Endothelial cell of umbilical vein (primary cell): Measurements from ENCODE around the gene SETD2. TPM values are rescaled to one million over a fixed set of nuclear protein-coding genes. Genes with fewer than 3 reads are reported as not detected.

ENCODE experiments used
- BruUV-seq: library from RNA; stranded (reverse); fragments of 400-500 nt; replicated peaks from 2 replicates; lab custom pipeline; 2021; lab: Mats Ljungman, UMichigan
- CTCF ChIA-PET: fragments of 300-600, 350-600 bp; sonication (Branson Sonifier 250); formaldehyde crosslinking; loops from one replicate; lab custom pipeline; 2021; ENCODE audit warnings: antibody characterized with exemption, inconsistent platforms; lab: Charles Lee
- POLR2A ChIA-PET: fragments of 300-600, 350-600 bp; sonication (Branson Sonifier 250); formaldehyde crosslinking; loops from one replicate; lab custom pipeline; 2021; ENCODE audit warnings: antibody characterized with exemption, inconsistent platforms; lab: Charles Lee
- DNase-seq: peaks from one replicate; pipeline ENCODE4 v3.0.0-alpha.2; 2011; ENCODE audit warnings: low read depth, low spot score
- FAIRE-seq: peaks from 2 replicates; lab custom pipeline; 2011; peaks lifted over from hg19 to GRCh38; lab: Jason Lieb, UNC
- H2AFZ ChIP-seq: 2 replicates; pipeline ENCODE4 v1.6.0; 2012; ENCODE audit warnings: low read depth, low read length, control low read depth, inconsistent platforms
- H3K27ac ChIP-seq: 2 replicates; pipeline ENCODE4 v1.5.1; 2011; ENCODE audit warnings: low read depth, mild to moderate bottlenecking, control low read depth, low read length, moderate library complexity; ENCODE audit not compliant: insufficient read depth
- H3K27me3 ChIP-seq, 2 experiments: 2 replicates each; pipeline versions ENCODE4 v1.6.0 to v1.6.1; 2011; ENCODE audit warnings: low read length in 2 of 2, mixed read lengths in 1 of 2; ENCODE audit not compliant: control insufficient read depth in 2 of 2, insufficient read depth in 2 of 2
- H3K36me3 ChIP-seq, 2 experiments: 2 replicates in 1 of 2; 3 replicates in 1 of 2; pipeline ENCODE4 v1.5.1; 2011; ENCODE audit warnings: low read length in 2 of 2, mild to moderate bottlenecking in 1 of 2, moderate library complexity in 1 of 2; ENCODE audit not compliant: control insufficient read depth in 2 of 2, insufficient read depth in 2 of 2; ENCODE audit errors: extremely low read depth in 1 of 2
- H3K4me1 ChIP-seq: 3 replicates; pipeline ENCODE4 v1.5.1; 2011; ENCODE audit warnings: mild to moderate bottlenecking, low read length; ENCODE audit not compliant: control insufficient read depth, insufficient read depth; ENCODE audit errors: extremely low read depth
- H3K4me2 ChIP-seq: 2 replicates; pipeline ENCODE4 v1.6.1; 2011; ENCODE audit warnings: low read length, control low read depth, mixed read lengths; ENCODE audit not compliant: insufficient read depth
- H3K4me3 ChIP-seq, 3 experiments: fragments of 200-600 bp in 1 of 3; sonication (generic), shearing (Covaris generic) in 1 of 3; replicated peaks in 1 of 3; 2 replicates each; pipeline ENCODE4 v1.5.1; 2011 to 2016; ENCODE audit warnings: control low read depth in 3 of 3, low read length in 3 of 3, mild to moderate bottlenecking in 2 of 3, inconsistent platforms in 1 of 3, low read depth in 1 of 3, moderate library complexity in 1 of 3; ENCODE audit not compliant: insufficient read depth in 1 of 3
- H3K79me2 ChIP-seq: 2 replicates; pipeline ENCODE4 v1.6.0; 2012; ENCODE audit warnings: low read length, inconsistent platforms; ENCODE audit not compliant: control insufficient read depth, insufficient read depth
- H3K9ac ChIP-seq: replicated peaks from 2 replicates; pipeline ENCODE3; 2011; ENCODE audit warnings: low read length, control low read depth; ENCODE audit not compliant: insufficient read depth; ENCODE audit errors: extremely low read depth
- H3K9me1 ChIP-seq: replicated peaks from 3 replicates; pipeline ENCODE4 v1.6.0; 2011; ENCODE audit warnings: mild to moderate bottlenecking, low read length; ENCODE audit not compliant: control insufficient read depth, insufficient read depth; ENCODE audit errors: extremely low read depth
- H3K9me3 ChIP-seq: replicated peaks from 2 replicates; pipeline ENCODE4 v1.5.1; 2012; ENCODE audit warnings: low read length, inconsistent platforms; ENCODE audit not compliant: control insufficient read depth, insufficient read depth
- H4K20me1 ChIP-seq: replicated peaks from 2 replicates; pipeline ENCODE3; 2011; ENCODE audit warnings: mild to moderate bottlenecking, low read length; ENCODE audit not compliant: control insufficient read depth, insufficient read depth; ENCODE audit errors: extremely low read depth
- EZH2 ChIP-seq: IDR thresholded peaks from 2 replicates; pipeline ENCODE4 v1.6.1; 2012; ENCODE audit warnings: borderline replicate concordance, low read depth, mild to moderate bottlenecking, moderate library complexity, low read length, inconsistent platforms; ENCODE audit not compliant: severe bottlenecking
- FOS ChIP-seq: IDR thresholded peaks from 2 replicates; pipeline ENCODE4 v1.6.1; 2011; ENCODE audit warnings: mild to moderate bottlenecking, low read length, moderate library complexity, borderline replicate concordance; ENCODE audit not compliant: insufficient read depth
- GATA2 ChIP-seq: IDR thresholded peaks from 2 replicates; pipeline ENCODE4 v1.7.0; 2011; ENCODE audit warnings: low read depth, mild to moderate bottlenecking, moderate library complexity, mixed read lengths, low read length; ENCODE audit not compliant: insufficient read length, insufficient read depth
- JUN ChIP-seq: IDR thresholded peaks from 2 replicates; pipeline ENCODE4 v1.6.1; 2011; ENCODE audit warnings: borderline replicate concordance, low read depth; ENCODE audit not compliant: insufficient read length, insufficient read depth
- MYC ChIP-seq: IDR thresholded peaks from one replicate; pipeline ENCODE4 v1.6.1; 2011; ENCODE audit warnings: mild to moderate bottlenecking, low read depth, low read length
- POLR2A ChIP-seq: IDR thresholded peaks from 2 replicates; pipeline ENCODE4 v1.6.1; 2012; ENCODE audit warnings: low read depth, mild to moderate bottlenecking, control low read depth, low read length
- POLR2AphosphoS5 ChIP-seq: IDR thresholded peaks from 2 replicates; pipeline ENCODE4 v1.6.1; 2012; ENCODE audit warnings: low read depth, mild to moderate bottlenecking, control low read depth, low read length, moderate library complexity; ENCODE audit not compliant: insufficient read depth
- dilution Hi-C: fragments of 300-500 bp; cut with MboI; formaldehyde crosslinking; loops from one replicate; pipeline ENCODE4 v1.15.0; 2019; ENCODE audit warnings: low sequenced_read_pairs; ENCODE audit not compliant: extremely low pct_ligation_motif_present
- intact Hi-C: fragments of 100-400 bp; cut with micrococcal nuclease; formaldehyde crosslinking; loops from one replicate; pipeline ENCODE4 v1.10.0; 2022
- polyA plus RNA-seq, 4 experiments: library from polyadenylated mRNA; depleted of rRNA in 3 of 4; stranded (reverse) in 3 of 4; unstranded in 1 of 4; fragments of >200 nt; gene quantifications; 2 replicates each; pipeline versions ENCODE4 v1.2.1 to v1.2.3, GENCODE V29; 2011 to 2012; ENCODE audit warnings: missing spikeins in 1 of 4
- total RNA-seq: library from RNA; stranded (reverse); gene quantifications from 2 replicates; pipeline ENCODE4 v1.2.3, GENCODE V29; 2021
- TF ChIP-seq, protein P1 (sequence below), 2 donors: IDR thresholded peaks; 1 replicate in 1 of 2; 2 replicates in 1 of 2; pipeline ENCODE4 v1.5.1; 2011; ENCODE audit warnings: low read length in 2 of 2, mild to moderate bottlenecking in 2 of 2, moderate library complexity in 2 of 2, control low read depth in 1 of 2, inconsistent platforms in 1 of 2, low read depth in 1 of 2; ENCODE audit not compliant: insufficient read depth in 1 of 2; ENCODE audit errors: extremely low read depth in 1 of 2
- TF ChIP-seq, protein P2 (sequence below): IDR thresholded peaks from 2 replicates; pipeline ENCODE4 v1.6.1; 2011; ENCODE audit not compliant: insufficient read depth, insufficient read length

Gene SETD2
- total and polyA plus RNA-seq, 2 donors (not counting 3 experiments of a cell fraction or from before 2014, with no cell fraction given) = 13.7 to 41.4 TPM

DNA sequence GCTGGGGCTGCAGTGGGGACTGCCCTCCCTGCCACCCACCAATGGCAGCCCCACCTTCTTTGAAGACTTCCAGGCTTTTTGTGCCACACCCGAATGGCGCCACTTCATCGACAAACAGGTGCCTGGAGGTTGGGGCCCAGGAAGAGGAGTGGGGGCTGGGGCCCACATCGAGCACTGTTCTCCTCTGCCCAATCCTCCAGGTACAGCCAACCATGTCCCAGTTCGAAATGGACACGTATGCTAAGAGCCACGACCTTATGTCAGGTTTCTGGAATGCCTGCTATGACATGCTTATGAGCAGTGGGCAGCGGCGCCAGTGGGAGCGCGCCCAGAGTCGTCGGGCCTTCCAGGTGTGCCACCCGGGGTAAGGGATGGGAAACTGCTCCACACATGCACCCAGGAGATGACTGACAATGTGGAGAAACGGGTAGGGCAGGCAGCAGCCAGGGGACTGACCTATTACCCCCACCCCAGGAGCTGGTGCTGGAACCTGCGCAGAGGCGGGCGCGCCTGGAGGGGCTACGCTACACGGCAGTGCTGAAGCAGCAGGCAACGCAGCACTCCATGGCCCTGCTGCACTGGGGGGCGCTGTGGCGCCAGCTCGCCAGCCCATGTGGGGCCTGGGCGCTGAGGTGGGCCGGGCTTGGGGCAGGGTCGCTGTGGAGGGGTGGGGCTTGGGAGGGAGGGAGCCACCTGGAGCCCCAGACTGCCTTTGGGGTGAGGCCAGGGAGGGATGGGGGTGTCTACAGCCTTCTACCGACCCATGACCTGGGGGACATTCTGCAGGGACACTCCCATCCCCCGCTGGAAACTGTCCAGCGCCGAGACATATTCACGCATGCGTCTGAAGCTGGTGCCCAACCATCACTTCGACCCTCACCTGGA, 161.5 kb downstream of the SETD2 start:
- Histone ChIP-seq H3K4me3 (no peak overlapping the region), H3K4me2 (no peak overlapping the region), H2AFZ (no peak overlapping the region), H3K9ac (no peak overlapping the region), H3K9me3 (no peaks in the 10 kb centered on the region), H3K27ac (no peak overlapping the region), H3K4me1 (no peaks in the 10 kb centered on the region), H4K20me1 (no peaks in the 10 kb centered on the region), H3K36me3 (peaks cover 2 to 50% of the 10 kb centered on the region in 2 experiments), H3K79me2 (no peaks in the 10 kb centered on the region), H3K9me1 (no peaks in the 10 kb centered on the region), H3K27me3 (no peaks in the 10 kb centered on the region)
- BruUV-seq = no TSS peak
- POLR2A ChIA-PET = no interaction called here
- DNase-seq (no peak), FAIRE-seq (no peak)
- CTCF ChIA-PET = no interaction called here
- intact Hi-C loops = no loop called here
- dilution Hi-C loops = no loop called here
- TF ChIP-seq, protein P1, sequence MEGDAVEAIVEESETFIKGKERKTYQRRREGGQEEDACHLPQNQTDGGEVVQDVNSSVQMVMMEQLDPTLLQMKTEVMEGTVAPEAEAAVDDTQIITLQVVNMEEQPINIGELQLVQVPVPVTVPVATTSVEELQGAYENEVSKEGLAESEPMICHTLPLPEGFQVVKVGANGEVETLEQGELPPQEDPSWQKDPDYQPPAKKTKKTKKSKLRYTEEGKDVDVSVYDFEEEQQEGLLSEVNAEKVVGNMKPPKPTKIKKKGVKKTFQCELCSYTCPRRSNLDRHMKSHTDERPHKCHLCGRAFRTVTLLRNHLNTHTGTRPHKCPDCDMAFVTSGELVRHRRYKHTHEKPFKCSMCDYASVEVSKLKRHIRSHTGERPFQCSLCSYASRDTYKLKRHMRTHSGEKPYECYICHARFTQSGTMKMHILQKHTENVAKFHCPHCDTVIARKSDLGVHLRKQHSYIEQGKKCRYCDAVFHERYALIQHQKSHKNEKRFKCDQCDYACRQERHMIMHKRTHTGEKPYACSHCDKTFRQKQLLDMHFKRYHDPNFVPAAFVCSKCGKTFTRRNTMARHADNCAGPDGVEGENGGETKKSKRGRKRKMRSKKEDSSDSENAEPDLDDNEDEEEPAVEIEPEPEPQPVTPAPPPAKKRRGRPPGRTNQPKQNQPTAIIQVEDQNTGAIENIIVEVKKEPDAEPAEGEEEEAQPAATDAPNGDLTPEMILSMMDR (IDR thresholded peaks at IDR 0.05; ENCODE audit: extremely low read depth in 1 of 2, insufficient read depth in 1 of 2, low read depth in 1 of 2, low read length in 2 of 2) = peak in 1 of 2 donors; percentile 3
- TF ChIP-seq POLR2A (no peak), POLR2AphosphoS5 (no peak)

DNA sequence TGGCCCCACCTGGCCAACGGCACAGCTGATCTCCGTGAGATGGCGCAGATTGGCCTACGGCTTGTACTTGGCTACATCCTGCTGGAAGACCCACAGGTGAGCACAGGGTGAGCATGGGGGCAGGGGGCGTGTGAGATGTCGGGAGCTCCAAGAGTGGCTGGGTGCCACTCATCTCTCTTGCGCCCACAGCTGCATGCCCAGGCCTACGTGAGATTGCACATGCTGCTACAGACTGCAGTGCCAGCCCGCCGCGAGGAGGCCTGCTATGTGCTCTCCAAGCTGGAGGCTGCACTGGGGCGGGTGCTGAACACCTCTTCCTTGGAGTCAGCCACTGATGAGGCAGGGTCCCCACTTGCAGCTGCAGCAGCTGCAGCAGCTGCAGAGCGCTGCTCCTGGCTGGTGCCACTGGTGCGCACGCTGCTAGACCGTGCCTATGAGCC, 162.2 kb downstream of the SETD2 start:
- no peak for DNase-seq
- dilution Hi-C loops = no loop called here
- no peak for FAIRE-seq
- no peaks in the 10 kb centered on the region for H3K27me3 ChIP-seq
- H3K4me2 ChIP-seq = no peak overlapping the region
- ChIA-PET CTCF (interaction anchor here (0.9 kb wide), 1 partner anchor 78 kb away, joined by 3 read pairs; no protein-coding TSS in a partner anchor), POLR2A (no interaction called here)
- H3K4me3 ChIP-seq = no peak overlapping the region
- H3K79me2 ChIP-seq = no peaks in the 10 kb centered on the region
- H3K9me1 ChIP-seq = no peaks in the 10 kb centered on the region
- no peak overlapping the region for H3K9ac ChIP-seq
- TF ChIP-seq POLR2AphosphoS5 (no peak), MYC (no peak), GATA2 (no peak), POLR2A (no peak), FOS (no peak), EZH2 (no peak), JUN (no peak)
- TF ChIP-seq, protein P1 (IDR thresholded peaks at IDR 0.05; ENCODE audit: extremely low read depth in 1 of 2, insufficient read depth in 1 of 2, low read depth in 1 of 2, low read length in 2 of 2) = no peak
- TF ChIP-seq, protein P2, sequence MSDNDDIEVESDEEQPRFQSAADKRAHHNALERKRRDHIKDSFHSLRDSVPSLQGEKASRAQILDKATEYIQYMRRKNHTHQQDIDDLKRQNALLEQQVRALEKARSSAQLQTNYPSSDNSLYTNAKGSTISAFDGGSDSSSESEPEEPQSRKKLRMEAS = no peak
- H3K36me3 ChIP-seq = peaks cover 2 to 50% of the 10 kb centered on the region in 2 experiments
- intact Hi-C loops = no loop called here
- no peak overlapping the region for H2AFZ ChIP-seq
- H3K9me3 ChIP-seq = no peaks in the 10 kb centered on the region
- no peak overlapping the region for H3K27ac ChIP-seq
- TSS peak; percentile 2 for BruUV-seq
- no peaks in the 10 kb centered on the region for H4K20me1 ChIP-seq
- no peaks in the 10 kb centered on the region for H3K4me1 ChIP-seq
